Left lung (tissue), 10 donors: ENCODE data around the gene ESPL1. TPM values are rescaled to one million over a fixed set of nuclear protein-coding genes. Genes with fewer than 3 reads are reported as not detected.
A peak's percentile ranks its signal among the peaks of the same experiment; 100 is the strongest.

Source experiments
- ATAC-seq: fragments of 200-7000 bp; cut with Tn5 transposase; one replicate; pipeline ENCODE4 v1.9.1; 2020; ENCODE audit warnings: moderate library complexity
- DNase-seq, 4 donors: peaks; one replicate each; pipeline ENCODE4 v3.0.0-alpha.2; 2013 to 2020
- H3K27ac ChIP-seq, 2 donors: fragments of 200-600 bp; sonication (generic) in 1 of 2; one replicate each; pipeline versions ENCODE4 v1.5.0 to v1.8.0; 2020 to 2021
- H3K27me3 ChIP-seq, 2 donors: fragments of 200-600 bp; sonication (generic) in 1 of 2; one replicate each; pipeline versions ENCODE4 v1.5.0 to v1.8.0; 2020 to 2021
- H3K36me3 ChIP-seq, 2 donors: fragments of 200-600 bp; sonication (generic) in 1 of 2; one replicate each; pipeline versions ENCODE4 v1.5.0 to v1.8.0; 2020 to 2021
- H3K4me1 ChIP-seq, 2 donors: fragments of 200-600 bp; one replicate each; pipeline ENCODE4 v1.8.0; 2021
- H3K4me3 ChIP-seq, 2 donors: fragments of 200-600 bp; sonication (generic) in 1 of 2; one replicate each; pipeline versions ENCODE4 v1.5.0 to v1.8.0; 2020 to 2021; ENCODE audit warnings: mild to moderate bottlenecking in 1 of 2
- H3K9me3 ChIP-seq, 2 donors: fragments of 200-600 bp; sonication (generic) in 1 of 2; one replicate each; pipeline versions ENCODE4 v1.5.0 to v1.8.0; 2020 to 2021
- CTCF ChIP-seq, 2 donors: fragments of 200-600 bp; sonication (generic) in 1 of 2; IDR thresholded peaks; one replicate each; pipeline versions ENCODE4 v1.5.0 to v1.8.0; 2021; ENCODE audit warnings: antibody characterized with exemption in 2 of 2
- intact Hi-C, 2 donors: fragments of 100-400 bp; cut with DNase I; formaldehyde crosslinking; loops; one replicate each; pipeline versions ENCODE4 v1.11.2 to v1.14.2; 2022
- polyA plus RNA-seq, 6 donors: library from polyadenylated mRNA; unstranded; fragments of 120-200 nt; gene quantifications; one replicate each; pipeline ENCODE4 v1.2.1, GENCODE V29; 2013; ENCODE audit not compliant: insufficient read length in 6 of 6
- total RNA-seq, 2 donors: library from RNA; stranded (reverse); fragmentation: NEBNext Ultra II Directional; extraction: Animal tissue kit (Norgen Biotek cat#: 25700); gene quantifications; one replicate each; pipeline ENCODE4 v1.2.1, GENCODE V29; 2021
- donor health status: DM: no; HTN: yes; CAD: no.
- donor health status: DM: no; HTN: no; CAD: no.

ESPL1 gene
- total and polyA plus RNA-seq, 8 donors, result 2.8 to 21.7 (median 11.3) TPM

- Histone ChIP-seq H3K9me3 (no peaks in the 10 kb centered on the region), H3K4me3 (no peak overlapping the region), H3K27me3 (peaks cover 0 to 92% of the 10 kb centered on the region in 2 donors), H3K27ac (no peak overlapping the region), H3K36me3 (no peaks in the 10 kb centered on the region), H3K4me1 (no peaks in the 10 kb centered on the region)
- intact Hi-C loops, result no loop called here
- TF ChIP-seq CTCF (IDR thresholded peaks at IDR 0.05), result no peak
- DNase-seq (no peak), ATAC-seq (no peak)
Measured at GRCh38 chr12:53334822-53335221, 66.7 kb downstream of the ESPL1 start.

DNA sequence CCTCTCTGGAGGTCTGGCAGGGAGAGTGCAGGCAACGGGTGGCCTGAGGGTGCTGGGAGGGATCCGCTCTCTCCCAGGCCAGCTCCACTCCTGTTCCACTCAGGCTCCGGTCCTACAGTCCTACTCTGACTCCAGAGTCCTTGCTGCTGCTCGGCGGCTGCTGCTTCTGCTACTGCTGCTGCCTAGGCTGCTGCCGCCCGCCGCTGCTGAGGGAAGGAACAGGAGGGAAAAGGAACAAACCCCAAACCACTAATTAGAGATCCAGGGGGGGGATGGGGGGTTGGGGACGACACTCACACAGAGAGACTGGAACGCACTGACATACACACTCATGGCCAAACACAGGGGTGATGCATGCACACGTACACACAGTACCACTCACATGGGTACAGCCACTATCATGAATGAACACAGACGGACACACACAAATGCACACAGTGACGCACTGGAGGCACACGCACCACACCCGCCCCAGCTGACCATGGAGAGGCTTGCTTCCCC lies 68.1 kb downstream of the ESPL1 start, which contains the start of gene SP7:
SP7 (minus strand) TSS at position 174 of the 501 bp plus-strand sequence. CDS start 708 bp downstream, outside the sequence.
- no peak for TF ChIP-seq CTCF (IDR thresholded peaks at IDR 0.05)
- peak in 1 of 4 donors; percentile 87 for DNase-seq
- peaks cover 0 to 83% of the 10 kb centered on the region in 2 donors for H3K27me3 ChIP-seq

GRCh38 chr12:53338017-53338416 lies 69.9 kb downstream of the ESPL1 start:
- Histone ChIP-seq H3K4me1 (no peaks in the 10 kb centered on the region), H3K9me3 (no peaks in the 10 kb centered on the region), H3K27ac (no peak overlapping the region), H3K36me3 (no peaks in the 10 kb centered on the region), H3K4me3 (no peak overlapping the region), H3K27me3 (peaks cover 0 to 68% of the 10 kb centered on the region in 2 donors)
- intact Hi-C loops, result no loop called here
- DNase-seq (no peak), ATAC-seq (no peak)
- TF ChIP-seq CTCF (IDR thresholded peaks at IDR 0.05), result no peak

More for the DNA sequence above, 68.1 kb downstream of the ESPL1 start, which contains the start of gene SP7:
- intact Hi-C loops, result no loop called here
- H3K4me1 ChIP-seq, result no peaks in the 10 kb centered on the region
- ATAC-seq, result no peak
- no peak within 1 kb of the TSS for H3K27ac ChIP-seq
- no peaks in the 10 kb centered on the region for H3K36me3 ChIP-seq
- no peaks in the 10 kb centered on the region for H3K9me3 ChIP-seq
- no peak within 1 kb of the TSS for H3K4me3 ChIP-seq

- Histone ChIP-seq H3K36me3 (no peaks in the 10 kb centered on the region), H3K9me3 (no peaks in the 10 kb centered on the region), H3K4me1 (no peaks in the 10 kb centered on the region), H3K27ac (no peak overlapping the region), H3K27me3 (peaks cover 0 to 59% of the 10 kb centered on the region in 2 donors), H3K4me3 (no peak overlapping the region)
- no peak for DNase-seq
- no peak for TF ChIP-seq CTCF (IDR thresholded peaks at IDR 0.05)
- intact Hi-C loops, result no loop called here
- no peak for ATAC-seq
Measured at GRCh38 chr12:53338916-53339315, 70.8 kb downstream of the ESPL1 start.

DNA sequence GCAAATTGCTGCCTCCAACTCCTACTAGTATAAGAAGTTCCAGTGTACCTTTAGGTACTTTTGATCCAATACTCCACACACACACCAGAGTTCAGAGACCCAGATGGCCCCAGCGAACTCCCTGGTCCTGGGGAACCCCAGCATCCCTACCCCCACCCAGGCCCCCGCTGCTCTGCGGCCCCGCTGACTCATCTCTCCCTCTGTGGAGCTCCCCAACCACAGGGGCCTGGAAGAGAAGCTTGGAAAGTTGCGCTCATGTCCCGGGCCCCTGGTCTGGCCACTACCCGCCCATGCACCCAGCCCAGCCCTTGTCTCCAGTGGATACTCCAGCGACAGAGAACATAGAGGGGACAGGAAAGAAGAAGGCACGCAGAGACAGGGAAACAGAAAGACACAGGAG lies 72.3 kb downstream of the ESPL1 start:
- Histone ChIP-seq H3K27ac (no peak overlapping the region), H3K36me3 (no peaks in the 10 kb centered on the region), H3K4me1 (peaks cover 1 to 10% of the 10 kb centered on the region in 2 donors), H3K9me3 (no peaks in the 10 kb centered on the region), H3K4me3 (no peak overlapping the region), H3K27me3 (peaks cover 0 to 47% of the 10 kb centered on the region in 2 donors)
- ATAC-seq, result no peak
- no peak for TF ChIP-seq CTCF (IDR thresholded peaks at IDR 0.05)
- DNase-seq, result no peak
- intact Hi-C loops, result no loop called here

Other genes with a start within 250 kb of the ESPL1 start
- 100 to 1,000 TPM; 112 to 129 TPM for gene TNS2, start 218.2 kb upstream of the ESPL1 start, total RNA-seq
- gene TNS2, start 218.2 kb upstream of the ESPL1 start, polyA plus RNA-seq, result 100 to 1,000 TPM; 101 to 164 (median 117) TPM
- gene SPRYD3, start 188.9 kb upstream of the ESPL1 start, total RNA-seq, result 10 to 100 TPM; 36.4 to 41.4 TPM
- 10 to 100 TPM; 14.2 to 19.3 (median 17.0) TPM for gene SPRYD3, start 188.9 kb upstream of the ESPL1 start, polyA plus RNA-seq
- 10 to 100 TPM; 25.4 to 29.1 TPM for gene IGFBP6, start 170.6 kb upstream of the ESPL1 start, total RNA-seq
- gene IGFBP6, start 170.6 kb upstream of the ESPL1 start, polyA plus RNA-seq, result 10 to 100 TPM; 15.4 to 23.8 (median 22.2) TPM
- not detected for gene SOAT2, start 164.8 kb upstream of the ESPL1 start, total RNA-seq
- under 1 TPM; 0.13 to 0.42 (median 0.19) TPM for gene SOAT2, start 164.8 kb upstream of the ESPL1 start, polyA plus RNA-seq
- 10 to 100 TPM; 34.6 to 39.2 TPM for gene ZNF740, start 87.6 kb upstream of the ESPL1 start, total RNA-seq
- 10 to 100 TPM; 59.2 to 67.4 (median 65.2) TPM for gene ZNF740, start 87.6 kb upstream of the ESPL1 start, polyA plus RNA-seq
- 10 to 100 TPM; 33.1 to 36.3 TPM for gene CSAD, start 87.4 kb upstream of the ESPL1 start, total RNA-seq
- gene CSAD, start 87.4 kb upstream of the ESPL1 start, polyA plus RNA-seq, result 100 to 1,000 TPM in 2 of 6 donors, 10 to 100 TPM in 4; 71.5 to 109 (median 97.0) TPM
- gene ITGB7, start 61.0 kb upstream of the ESPL1 start, total RNA-seq, result 10 to 100 TPM in 1 of 2 donors, 1 to 10 TPM in 1; 3.8 to 10.9 TPM
- gene ITGB7, start 61.0 kb upstream of the ESPL1 start, polyA plus RNA-seq, result 1 to 10 TPM; 1.1 to 2.8 (median 1.7) TPM
- 10 to 100 TPM; 38.2 to 38.6 TPM for gene RARG, start 36.1 kb upstream of the ESPL1 start, total RNA-seq
- gene RARG, start 36.1 kb upstream of the ESPL1 start, polyA plus RNA-seq, result 10 to 100 TPM; 43.1 to 62.5 (median 47.7) TPM
- gene PFDN5, start 27.2 kb downstream of the ESPL1 start, total RNA-seq, result 100 to 1,000 TPM; 321 to 370 TPM
- 100 to 1,000 TPM; 651 to 800 (median 738) TPM for gene PFDN5, start 27.2 kb downstream of the ESPL1 start, polyA plus RNA-seq
- gene MYG1, start 31.4 kb downstream of the ESPL1 start, total RNA-seq, result 10 to 100 TPM; 27.7 to 45.2 TPM
- gene MYG1, start 31.4 kb downstream of the ESPL1 start, polyA plus RNA-seq, result 10 to 100 TPM; 40.2 to 51.0 (median 48.5) TPM
- gene AAAS, start 53.3 kb downstream of the ESPL1 start, total RNA-seq, result 10 to 100 TPM; 44.0 to 51.2 TPM
- gene AAAS, start 53.3 kb downstream of the ESPL1 start, polyA plus RNA-seq, result 10 to 100 TPM; 71.8 to 87.9 (median 79.6) TPM
- under 1 TPM in 1 of 2 donors, not detected in 1; 0.64 TPM for gene SP7, start 68.1 kb downstream of the ESPL1 start, total RNA-seq
- gene SP7, start 68.1 kb downstream of the ESPL1 start, polyA plus RNA-seq, result under 1 TPM; 0.11 to 0.31 (median 0.15) TPM
- 10 to 100 TPM; 69.5 to 78.0 TPM for gene SP1, start 111.9 kb downstream of the ESPL1 start, total RNA-seq
- 10 to 100 TPM; 74.1 to 82.0 (median 79.7) TPM for gene SP1, start 111.9 kb downstream of the ESPL1 start, polyA plus RNA-seq
- gene AMHR2, start 155.6 kb downstream of the ESPL1 start, total RNA-seq, result under 1 TPM in 1 of 2 donors, not detected in 1; 0.18 TPM
- 1 to 10 TPM; 1.7 to 3.7 (median 3.4) TPM for gene AMHR2, start 155.6 kb downstream of the ESPL1 start, polyA plus RNA-seq
- gene PRR13, start 173.4 kb downstream of the ESPL1 start, total RNA-seq, result 100 to 1,000 TPM; 146 to 155 TPM
- gene PRR13, start 173.4 kb downstream of the ESPL1 start, polyA plus RNA-seq, result 100 to 1,000 TPM in 4 of 6 donors, 10 to 100 TPM in 2; 82.7 to 123 (median 107) TPM
- 100 to 1,000 TPM; 634 to 679 TPM for gene PCBP2, start 183.8 kb downstream of the ESPL1 start, total RNA-seq
- gene PCBP2, start 183.8 kb downstream of the ESPL1 start, polyA plus RNA-seq, result 1,000 to 10,000 TPM in 5 of 6 donors, 100 to 1,000 TPM in 1; 986 to 1,132 (median 1,062) TPM
- 10 to 100 TPM; 19.9 to 24.2 TPM for gene MAP3K12, start 231.2 kb downstream of the ESPL1 start, total RNA-seq
- 10 to 100 TPM; 28.7 to 38.0 (median 32.2) TPM for gene MAP3K12, start 231.2 kb downstream of the ESPL1 start, polyA plus RNA-seq
- 10 to 100 TPM; 35.6 to 39.9 TPM for gene TARBP2, start 233.0 kb downstream of the ESPL1 start, total RNA-seq
- 10 to 100 TPM; 43.5 to 58.6 (median 50.1) TPM for gene TARBP2, start 233.0 kb downstream of the ESPL1 start, polyA plus RNA-seq
- not detected for gene NPFF, start 239.2 kb downstream of the ESPL1 start, total RNA-seq
- 1 to 10 TPM in 2 of 6 donors, under 1 TPM in 3, not detected in 1; 0.65 to 1.1 (median 0.94) TPM for gene NPFF, start 239.2 kb downstream of the ESPL1 start, polyA plus RNA-seq